GM19455 (cell line): Measurements from ENCODE around the gene RANBP3L.
"Not testable (repeated sequence)": the region's sequence is repeated elsewhere in the genome, so short reads cannot be mapped to it uniquely, and the experiment has no call there.

ENCODE experiments used
- ATAC-seq: cut with Tn5 transposase; IDR thresholded peaks from one replicate; pipeline ENCODE4 v1.9.1; 2021; ENCODE audit not compliant: unreplicated experiment

RANBP3L gene

DNA sequence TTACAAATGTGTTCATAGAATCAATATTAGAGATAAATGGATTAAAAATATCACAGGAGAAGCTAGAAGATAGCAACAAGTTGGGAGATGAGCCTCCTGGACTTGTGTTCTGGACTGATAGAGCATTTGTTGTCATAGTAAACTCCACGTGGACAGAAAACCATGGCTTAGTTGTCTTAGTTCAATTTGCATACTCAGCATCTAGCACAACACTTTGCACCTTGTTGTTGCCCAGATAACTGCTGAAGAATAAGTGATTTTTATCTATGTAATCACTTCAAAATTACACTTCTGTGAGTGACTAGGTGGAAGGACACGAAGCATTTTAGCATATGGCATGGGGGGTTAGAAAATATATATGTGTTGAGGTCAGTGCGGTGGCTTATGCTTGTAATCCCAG lies 4.0 kb downstream of the RANBP3L start:
- ATAC-seq, result no peak

DNA sequence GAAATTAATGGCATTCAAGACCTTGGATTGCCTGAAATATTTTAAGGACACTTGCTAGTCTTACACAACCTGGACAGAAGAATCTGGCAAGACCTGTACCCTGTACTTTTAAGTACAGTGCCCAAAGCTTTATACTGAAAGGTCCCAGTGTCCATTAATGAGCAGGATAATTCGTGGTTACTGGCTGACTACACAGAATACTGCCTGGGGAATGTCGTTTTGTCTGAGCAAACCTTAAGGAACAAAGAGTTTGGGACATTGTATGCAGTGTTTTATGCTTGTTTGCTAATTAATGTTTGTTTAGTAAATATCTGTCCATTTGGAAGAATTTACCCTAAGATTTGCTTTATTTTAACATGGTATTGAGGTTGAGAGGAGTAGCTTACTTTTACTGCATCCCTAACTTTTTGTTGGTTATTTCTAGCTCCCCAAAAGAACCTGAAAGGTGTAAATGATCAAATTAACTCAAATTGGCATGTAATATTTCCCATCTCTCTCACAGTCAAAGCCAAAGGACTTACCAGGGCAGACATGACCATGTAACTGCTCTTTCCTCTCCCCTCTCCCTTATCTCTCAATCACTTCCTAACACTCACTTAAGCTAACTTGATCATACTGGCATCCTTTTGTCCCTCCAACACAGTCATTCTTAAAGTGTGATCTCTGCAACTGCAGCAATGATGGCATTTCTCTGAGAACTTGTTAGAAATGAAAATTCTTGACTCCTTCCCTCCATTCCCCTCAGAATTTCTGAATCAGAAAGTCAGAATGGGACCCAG lies 15.7 kb downstream of the RANBP3L start:
- no peak for ATAC-seq

GRCh38 chr5:36283775-36284174 lies 17.9 kb downstream of the RANBP3L start:
- ATAC-seq, result not testable (repeated sequence)

GRCh38 chr5:36281626-36282025 lies 20.1 kb downstream of the RANBP3L start:
- ATAC-seq, result no peak

GRCh38 chr5:36279054-36279698 lies 22.5 kb downstream of the RANBP3L start:
- ATAC-seq, result no peak

- no peak for ATAC-seq
Measured at GRCh38 chr5:36277521-36278176, 24.1 kb downstream of the RANBP3L start.

- no peak for ATAC-seq
Measured at GRCh38 chr5:36276864-36277263, 24.8 kb downstream of the RANBP3L start.

DNA sequence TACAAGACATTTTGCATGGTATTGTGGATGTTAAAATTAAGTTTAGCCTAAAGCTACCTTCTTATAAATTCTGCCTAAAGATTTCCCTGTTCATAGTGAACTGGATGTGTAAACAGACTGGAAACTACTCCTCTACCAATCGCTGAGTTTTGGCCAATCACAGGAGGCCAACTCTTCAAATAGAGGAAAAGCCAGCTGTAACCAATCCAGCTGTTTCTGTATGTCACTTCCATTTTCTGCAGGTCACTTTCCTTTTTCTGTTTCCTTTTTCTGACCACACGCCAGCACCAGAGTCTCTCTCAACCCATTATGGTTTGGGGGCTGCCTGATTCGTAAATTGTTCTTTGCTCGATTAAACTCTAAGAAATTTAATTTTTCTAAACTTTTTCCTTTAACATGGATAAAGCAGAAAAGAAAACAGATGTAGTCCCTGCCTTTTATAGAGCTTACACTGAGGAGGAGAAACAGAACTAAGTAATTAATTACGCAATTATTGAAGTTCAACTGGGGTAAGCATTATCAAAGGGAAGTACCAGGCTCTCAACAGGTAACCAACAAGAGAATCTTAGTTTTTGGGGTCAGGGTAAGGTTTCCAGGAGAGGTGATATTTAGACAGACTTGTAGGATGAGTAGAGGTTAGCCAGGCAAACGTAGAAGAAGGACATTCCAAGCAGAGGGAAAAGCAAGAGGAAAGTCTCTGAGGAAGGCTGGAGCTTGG lies 27.7 kb downstream of the RANBP3L start:
- ATAC-seq, result no peak

- ATAC-seq, result no peak
Measured at GRCh38 chr5:36272136-36272690, 29.5 kb downstream of the RANBP3L start.

DNA sequence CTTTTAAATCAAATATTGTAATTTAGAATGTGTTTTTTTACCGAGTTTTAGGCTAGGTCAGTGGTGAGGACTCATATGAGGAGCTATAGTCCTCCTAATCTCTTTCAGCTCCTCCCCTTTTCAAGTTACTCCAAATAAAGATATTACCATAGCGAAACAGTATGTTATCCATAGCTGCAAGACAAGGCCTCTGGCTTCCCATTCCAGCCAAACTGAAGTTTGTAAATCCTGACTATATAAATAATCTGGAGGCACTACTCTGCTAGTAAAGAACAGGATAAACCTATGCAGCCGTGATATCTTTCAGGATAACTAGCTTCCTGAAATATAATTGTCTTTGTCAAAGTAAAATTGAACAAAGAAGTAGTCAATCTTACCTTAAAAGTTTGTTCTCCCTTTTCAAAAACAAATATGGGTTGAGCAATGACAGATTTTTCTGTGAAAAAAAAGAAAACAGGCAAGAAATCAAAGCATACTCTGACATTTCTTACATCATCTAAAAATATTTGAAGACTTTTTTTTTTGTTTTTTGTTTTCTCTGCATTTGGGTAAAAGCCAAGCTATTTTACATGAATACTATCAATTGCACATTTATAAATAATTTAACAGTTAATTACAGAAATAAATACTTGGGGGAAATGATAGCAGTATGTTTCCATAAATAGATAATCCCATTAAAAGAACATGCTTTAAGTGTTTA lies 30.7 kb downstream of the RANBP3L start:
- no peak for ATAC-seq

- ATAC-seq, result no peak
Measured at GRCh38 chr5:36270175-36270574, 31.5 kb downstream of the RANBP3L start.

GRCh38 chr5:36269478-36269877 lies 32.2 kb downstream of the RANBP3L start:
- ATAC-seq, result no peak

DNA sequence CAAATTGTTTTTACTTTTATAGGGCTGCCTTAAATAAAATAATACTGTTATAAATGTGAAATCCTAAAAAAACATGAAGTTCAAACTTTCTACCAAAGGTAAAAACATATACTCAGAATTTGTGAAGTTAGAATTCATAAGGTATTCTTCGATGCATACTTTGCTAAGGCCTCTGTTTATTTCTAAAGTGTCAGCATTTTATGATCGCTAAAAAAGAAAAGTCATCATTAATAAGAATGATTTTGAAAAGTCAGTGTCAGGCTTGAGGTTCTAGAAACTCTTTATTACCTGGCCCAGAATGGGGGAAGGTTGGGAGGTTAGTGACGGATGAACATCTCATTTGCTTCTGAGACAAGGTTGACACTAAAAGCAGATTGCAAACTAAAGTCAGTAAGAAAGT lies 33.8 kb downstream of the RANBP3L start:
- ATAC-seq, result no peak

GRCh38 chr5:36264202-36264760 lies 37.4 kb downstream of the RANBP3L start:
- ATAC-seq, result no peak

DNA sequence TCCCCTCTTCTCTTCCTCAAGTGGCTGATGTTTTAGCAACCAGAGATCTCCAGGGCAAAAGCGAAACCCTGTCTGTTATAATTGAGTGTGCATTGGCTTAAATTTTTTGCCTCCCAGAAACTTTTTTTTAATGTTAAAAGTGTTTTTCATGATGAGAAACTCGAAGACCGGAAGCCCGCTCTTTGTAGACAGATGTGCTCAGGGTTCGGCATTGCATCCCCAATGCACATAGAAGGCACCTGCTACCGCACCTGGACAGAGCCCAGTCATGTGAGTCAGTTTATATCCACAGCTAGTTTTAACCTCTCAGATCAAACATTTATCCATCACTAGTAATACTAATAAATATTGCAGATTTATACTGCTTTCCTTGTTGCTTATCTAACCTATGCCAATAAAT lies 40.5 kb downstream of the RANBP3L start:
- no peak for ATAC-seq

GRCh38 chr5:36253575-36253974 lies 48.1 kb downstream of the RANBP3L start:
- no peak for ATAC-seq

- ATAC-seq, result no peak
Measured at GRCh38 chr5:36252722-36253365, 48.9 kb downstream of the RANBP3L start.

DNA sequence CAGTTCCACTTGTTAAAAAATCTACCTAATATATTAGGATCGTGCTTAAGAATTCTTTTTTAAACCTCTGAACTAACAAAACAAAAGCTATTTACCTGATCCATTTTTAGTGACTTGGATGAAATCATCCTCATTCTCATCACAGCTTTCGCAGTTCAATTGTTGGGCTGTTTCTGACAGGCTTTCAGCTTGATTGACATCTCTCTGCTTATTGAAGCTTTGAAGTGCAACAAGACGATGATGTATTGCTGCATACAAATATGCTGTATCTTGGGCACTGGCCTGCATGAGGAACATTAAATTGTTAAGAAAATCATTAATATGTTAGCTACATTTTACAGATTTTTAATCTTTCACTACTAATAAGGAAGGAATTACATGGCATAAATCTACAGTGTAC lies 50.5 kb downstream of the RANBP3L start:
- no peak for ATAC-seq

GRCh38 chr5:36250427-36250826 lies 51.3 kb downstream of the RANBP3L start:
- no peak for ATAC-seq
